Measurements from ENCODE around the gene ADAMTS10. TPM values are rescaled to one million over a fixed set of nuclear protein-coding genes. Genes with fewer than 3 reads are reported as not detected.

Gene ADAMTS10
- total RNA-seq, 1 experiment from 2014 or later, result 10.2 TPM

GRCh38 chr19:8580710-8581281, 29.7 kb downstream of the ADAMTS10 start:
- H3K4me1 ChIP-seq (ENCODE audit: control insufficient read depth in 1 of 2, insufficient read depth in 2 of 2, low read length in 2 of 2), result peaks cover 23 to 24% of the 10 kb centered on the region in 2 experiments
- peak overlapping the region; percentile 71 for H2AFZ ChIP-seq (ENCODE audit: low read depth, low read length, poor library complexity, severe bottlenecking)
- no peak overlapping the region for H3K4me3 ChIP-seq (replicated peaks in 1 of 2; ENCODE audit: low read depth in 1 of 2, low read length in 2 of 2)
- intact Hi-C loops (cut with micrococcal nuclease), result loop anchor here (2.0 kb wide), 2 partner anchors 62 to 114 kb away; no protein-coding TSS in a partner anchor
- peak; percentile 84 for ATAC-seq
- TF ChIP-seq CTCF (IDR thresholded peaks at IDR 0.05 in 2 of 3, conservative IDR thresholded peaks at IDR 0.05 in 1 of 3; ENCODE audit: borderline replicate concordance in 1 of 3, insufficient read depth in 1 of 3, low read depth in 2 of 3, low read length in 2 of 3) (peak; percentile 99 to 100 (median 100)), SIN3A (IDR thresholded peaks at IDR 0.05; ENCODE audit: low read depth) (no peak), YY1 (IDR thresholded peaks at IDR 0.05; ENCODE audit: extremely low read depth, insufficient replicate concordance, low read depth, low read length) (peak; percentile 64), RAD21 (IDR thresholded peaks at IDR 0.05; ENCODE audit: low read depth) (peak; percentile 89), POLR2AphosphoS5 (IDR thresholded peaks at IDR 0.05; ENCODE audit: low read depth, low read length) (no peak; the same call in 1 of the 2 replicates)
- RAD21 ChIA-PET (ENCODE audit: low non-redundant PET in 1 of 2, low total read pairs in 2 of 2, uncharacterized antibody in 2 of 2, unreplicated experiment in 2 of 2), result interaction anchor here (0.5 to 1.8 kb wide), 8 partner anchors 35 to 625 kb away, joined by 3 to 6 read pairs (median 3); partner anchors contain the start of gene MARCHF2 (in 1 of the 2)
- H3K36me3 ChIP-seq (ENCODE audit: control insufficient read depth in 1 of 2, insufficient read depth in 2 of 2, low read length in 2 of 2), result no peaks in the 10 kb centered on the region
- H3K9me3 ChIP-seq (ENCODE audit: control insufficient read depth in 1 of 2, insufficient read depth in 1 of 2, low read depth in 1 of 2, low read length in 2 of 2), result no peaks in the 10 kb centered on the region
- H3K79me2 ChIP-seq (ENCODE audit: insufficient read depth, low read length), result no peaks in the 10 kb centered on the region
- BruUV-seq (replicated peaks), result no TSS peak
- no peaks in the 10 kb centered on the region for H3K9me2 ChIP-seq (ENCODE audit: insufficient read depth)
- no peaks in the 10 kb centered on the region for H4K20me1 ChIP-seq (ENCODE audit: insufficient read depth)
- no peak overlapping the region for H3K27ac ChIP-seq (ENCODE audit: low read depth, low read length)
- H3K4me2 ChIP-seq (ENCODE audit: low read length), result peak overlapping the region; percentile 35
- CTCF ChIA-PET, result interaction anchor here (0.6 to 5.3 kb wide), 25 partner anchors 8 to 1435 kb away, joined by 3 to 41 read pairs (median 5); partner anchors contain the start of genes ANGPTL4, MARCHF2, RAB11B and ZNF414
- DNase-seq (ENCODE audit: low read depth, low spot score), result peak; percentile 56
- H3K27me3 ChIP-seq (ENCODE audit: insufficient read depth, low read length), result peaks cover 7% of the 10 kb centered on the region; the same call in 1 of the 2 replicates
- POLR2A ChIA-PET, result interaction anchor here (1.8 kb wide), 1 partner anchor 67 kb away, joined by 7 read pairs; the partner anchor contains the start of gene ZNF414
- H3K9ac ChIP-seq (ENCODE audit: low read length), result no peak overlapping the region
